Skeletal muscle tissue (tissue), 4 donors: ENCODE data around the gene INPP5A. TPM values are rescaled to one million over a fixed set of nuclear protein-coding genes. Genes with fewer than 3 reads are reported as not detected.

ENCODE experiments used
- H3K27ac ChIP-seq: one replicate; pipeline ENCODE4 v1.7.0; 2013; ENCODE audit warnings: mild to moderate bottlenecking, low read depth, low read length, inconsistent platforms
- H3K27me3 ChIP-seq, 3 donors: one replicate each; pipeline ENCODE4 v1.7.0; 2013; ENCODE audit warnings: low read length in 3 of 3; ENCODE audit not compliant: control insufficient read depth in 3 of 3, insufficient read depth in 3 of 3
- H3K36me3 ChIP-seq, 3 donors: one replicate each; pipeline ENCODE4 v1.7.0; 2013; ENCODE audit warnings: low read length in 3 of 3; ENCODE audit not compliant: control insufficient read depth in 3 of 3, insufficient read depth in 3 of 3
- H3K4me1 ChIP-seq, 3 donors: one replicate each; pipeline ENCODE4 v1.7.0; 2013; ENCODE audit warnings: low read length in 3 of 3, mild to moderate bottlenecking in 3 of 3; ENCODE audit not compliant: control insufficient read depth in 3 of 3, insufficient read depth in 3 of 3
- H3K4me3 ChIP-seq, 3 donors: one replicate each; pipeline ENCODE4 v1.7.0; 2013; ENCODE audit warnings: low read length in 3 of 3
- H3K9ac ChIP-seq, 3 donors: one replicate each; pipeline ENCODE4 v1.7.0; 2013; ENCODE audit warnings: low read length in 3 of 3, mild to moderate bottlenecking in 3 of 3, moderate library complexity in 2 of 3, low read depth in 1 of 3
- H3K9me3 ChIP-seq, 3 donors: one replicate each; pipeline ENCODE4 v1.7.0; 2013; ENCODE audit warnings: low read length in 3 of 3; ENCODE audit not compliant: control insufficient read depth in 3 of 3
- total RNA-seq: library from RNA; depleted of rRNA; stranded (reverse); fragments of >200 nt; gene quantifications from one replicate; pipeline ENCODE4 v1.2.3, GENCODE V29; 2014
- donor health status: Osteomylitis.

The INPP5A gene
- total RNA-seq, 1 donor from 2014 or later = 50.6 TPM

DNA sequence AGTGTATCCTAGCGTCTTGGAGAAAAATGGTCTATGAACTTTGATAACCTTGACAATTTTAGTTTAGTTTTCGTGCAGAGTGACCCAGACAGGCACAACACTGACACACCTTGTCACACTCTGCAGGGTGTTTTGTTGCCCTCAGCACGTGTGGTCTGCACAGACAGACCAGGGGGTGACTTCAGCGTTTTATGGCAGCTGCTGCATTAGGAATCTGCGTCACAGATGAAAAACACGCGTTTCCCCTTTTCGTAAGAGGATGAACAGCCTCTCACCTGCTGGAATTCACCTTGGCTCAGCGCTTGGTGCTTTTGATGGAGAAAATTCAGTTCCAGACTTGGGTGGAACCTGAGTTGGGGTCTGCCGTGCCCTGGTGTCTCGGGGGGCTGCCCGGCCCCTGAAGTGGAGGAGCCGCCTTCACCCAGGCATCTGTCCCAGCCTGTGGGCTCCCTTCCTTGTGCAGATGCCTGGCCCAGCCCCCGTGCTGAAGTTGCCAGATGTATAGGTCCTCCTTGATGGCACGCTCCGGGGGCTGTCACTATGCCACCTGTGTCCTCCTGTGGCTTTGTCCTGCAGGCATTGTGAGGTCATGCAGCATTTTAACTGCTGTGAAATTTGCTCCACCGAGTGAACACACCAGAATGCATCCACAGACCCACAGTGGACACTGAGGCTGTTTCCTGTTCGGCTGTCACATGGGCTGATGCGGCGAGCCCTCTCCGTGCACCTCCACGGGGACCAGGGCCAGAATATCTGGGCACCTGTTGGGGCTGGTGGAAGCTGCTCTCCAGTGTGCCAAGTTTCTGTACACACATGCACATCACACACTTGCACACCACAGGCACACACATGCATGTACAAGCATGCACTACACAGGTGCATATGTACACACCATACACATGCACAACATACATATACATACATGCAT is 18.3 kb downstream of the INPP5A start:
- Histone ChIP-seq H3K4me1 (peaks cover 26 to 66% (median 32%) of the 10 kb centered on the region in 3 donors), H3K27me3 (no peaks in the 10 kb centered on the region), H3K9me3 (no peaks in the 10 kb centered on the region)

DNA sequence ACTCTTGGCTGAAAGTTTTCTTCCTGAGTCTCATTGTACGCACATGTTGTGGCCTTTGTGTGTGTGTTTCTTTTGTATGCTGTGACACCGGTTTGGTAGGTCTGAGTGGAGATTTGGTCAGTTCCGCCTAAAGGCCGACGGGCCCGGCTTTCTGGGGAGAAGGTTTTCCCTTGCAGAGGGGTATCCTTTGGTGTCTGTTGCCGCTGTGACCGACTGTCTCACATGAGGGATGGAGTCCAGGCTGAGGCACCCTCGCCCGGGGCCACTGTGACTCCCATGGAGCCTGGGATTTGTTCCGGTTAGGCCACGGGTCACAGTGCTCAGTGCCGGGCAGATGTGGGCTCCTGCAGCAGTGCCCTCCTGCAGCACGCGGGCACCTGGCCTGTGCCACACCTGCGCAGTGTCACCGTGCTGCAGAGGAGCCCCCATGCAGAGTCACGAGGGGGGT is 19.4 kb downstream of the INPP5A start:
- H3K4me3 ChIP-seq = no peak overlapping the region
- no peaks in the 10 kb centered on the region for H3K36me3 ChIP-seq
- H3K9ac ChIP-seq = no peak overlapping the region
- H3K27ac ChIP-seq = no peak overlapping the region
- H3K27me3 ChIP-seq = no peaks in the 10 kb centered on the region
- peaks cover 22 to 60% (median 32%) of the 10 kb centered on the region in 3 donors for H3K4me1 ChIP-seq
- H3K9me3 ChIP-seq = no peaks in the 10 kb centered on the region

More for the DNA sequence above, 18.3 kb downstream of the INPP5A start:
- Histone ChIP-seq H3K4me3 (no peak overlapping the region), H3K36me3 (no peaks in the 10 kb centered on the region), H3K27ac (no peak overlapping the region), H3K9ac (no peak overlapping the region)

GRCh38 chr10:132557696-132558515 is 20.3 kb downstream of the INPP5A start:
- Histone ChIP-seq H3K36me3 (no peaks in the 10 kb centered on the region), H3K27ac (no peak overlapping the region), H3K9me3 (no peaks in the 10 kb centered on the region), H3K9ac (no peak overlapping the region), H3K27me3 (no peaks in the 10 kb centered on the region), H3K4me3 (no peak overlapping the region), H3K4me1 (peaks cover 22 to 64% (median 37%) of the 10 kb centered on the region in 3 donors)

- peaks cover 22 to 73% (median 37%) of the 10 kb centered on the region in 3 donors for H3K4me1 ChIP-seq
- no peak overlapping the region for H3K4me3 ChIP-seq
- no peaks in the 10 kb centered on the region for H3K27me3 ChIP-seq
- H3K9ac ChIP-seq = no peak overlapping the region
- H3K36me3 ChIP-seq = no peaks in the 10 kb centered on the region
- H3K27ac ChIP-seq = no peak overlapping the region
- H3K9me3 ChIP-seq = no peaks in the 10 kb centered on the region
These were observed 21.2 kb downstream of the INPP5A start for GRCh38 chr10:132558516-132559413.

GRCh38 chr10:132559538-132559937 is 22.0 kb downstream of the INPP5A start:
- H3K27ac ChIP-seq = no peak overlapping the region
- H3K27me3 ChIP-seq = no peaks in the 10 kb centered on the region
- H3K36me3 ChIP-seq = no peaks in the 10 kb centered on the region
- H3K4me1 ChIP-seq = peaks cover 18 to 73% (median 37%) of the 10 kb centered on the region in 3 donors
- no peak overlapping the region for H3K9ac ChIP-seq
- no peaks in the 10 kb centered on the region for H3K9me3 ChIP-seq
- H3K4me3 ChIP-seq = no peak overlapping the region

- no peaks in the 10 kb centered on the region for H3K36me3 ChIP-seq
- H3K27me3 ChIP-seq = no peaks in the 10 kb centered on the region
- peaks cover 13 to 70% (median 30%) of the 10 kb centered on the region in 3 donors for H3K4me1 ChIP-seq
These were observed 22.7 kb downstream of the INPP5A start for GRCh38 chr10:132560241-132560731.

GRCh38 chr10:132562177-132562915 is 24.8 kb downstream of the INPP5A start:
- H3K9me3 ChIP-seq = no peaks in the 10 kb centered on the region
- H3K36me3 ChIP-seq = no peaks in the 10 kb centered on the region
- no peaks in the 10 kb centered on the region for H3K27me3 ChIP-seq
- H3K4me1 ChIP-seq = peaks cover 8 to 62% (median 23%) of the 10 kb centered on the region in 3 donors
- H3K9ac ChIP-seq = no peak overlapping the region
- H3K27ac ChIP-seq = no peak overlapping the region
- H3K4me3 ChIP-seq = no peak overlapping the region

More at GRCh38 chr10:132560241-132560731, 22.7 kb downstream of the INPP5A start:
- no peak overlapping the region for H3K27ac ChIP-seq
- no peak overlapping the region for H3K9ac ChIP-seq
- no peaks in the 10 kb centered on the region for H3K9me3 ChIP-seq
- H3K4me3 ChIP-seq = no peak overlapping the region

DNA sequence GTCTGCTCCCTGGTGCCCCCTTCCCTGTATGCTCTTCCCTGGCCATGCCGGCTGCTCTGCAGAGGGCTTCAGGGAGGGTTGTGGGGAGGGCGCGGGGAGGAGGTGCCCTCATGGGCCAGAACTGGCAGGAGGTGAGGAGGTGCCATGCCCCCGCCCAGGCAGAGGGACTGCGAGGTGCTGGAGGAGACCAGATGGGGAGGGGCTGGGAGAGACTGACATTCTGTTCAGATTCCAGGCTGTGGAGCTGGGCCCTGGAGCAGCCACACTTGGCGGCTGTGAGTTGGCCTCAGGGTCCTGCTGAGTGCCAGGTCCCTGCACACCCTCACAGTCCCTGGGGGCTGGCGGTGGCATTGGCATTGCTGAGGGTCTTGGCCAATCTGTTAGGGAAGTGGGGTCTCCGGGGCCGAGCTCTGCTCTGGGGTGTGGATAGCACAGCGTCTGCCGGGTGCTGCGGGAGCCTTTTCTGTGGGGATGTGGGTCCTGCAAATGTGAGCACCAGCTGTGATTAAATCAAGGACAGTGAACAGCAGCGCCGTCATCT is 25.4 kb downstream of the INPP5A start:
- H3K9me3 ChIP-seq = no peaks in the 10 kb centered on the region
- H3K4me3 ChIP-seq = no peak overlapping the region
- no peak overlapping the region for H3K9ac ChIP-seq
- H3K27ac ChIP-seq = no peak overlapping the region
- no peaks in the 10 kb centered on the region for H3K36me3 ChIP-seq
- H3K27me3 ChIP-seq = no peaks in the 10 kb centered on the region
- H3K4me1 ChIP-seq = peaks cover 8 to 61% (median 23%) of the 10 kb centered on the region in 3 donors
